GM23338 (cell line): ENCODE results near the gene SPATA4.

Source experiments
- CREB1 ChIP-seq: fragments of 250-450 bp; sonication (Bioruptor Pico); IDR thresholded peaks from 2 replicates; pipeline ENCODE4 v1.5.0; 2020; ENCODE audit warnings: low read depth, mild to moderate bottlenecking, moderate library complexity
- ETS1 ChIP-seq: IDR thresholded peaks from 2 replicates; pipeline ENCODE4 v1.6.1; 2016; ENCODE audit warnings: antibody characterized with exemption
- EZH2 ChIP-seq: fragments of 200-600 bp; sonication (generic); IDR thresholded peaks from one replicate; pipeline ENCODE4 v1.8.0; 2017; ENCODE audit warnings: antibody characterized with exemption, mild to moderate bottlenecking, low read depth; ENCODE audit not compliant: unreplicated experiment
- EZH2phosphoT487 ChIP-seq: fragments of 200-600 bp; sonication (generic); IDR thresholded peaks from one replicate; pipeline ENCODE4 v1.8.1; 2018; ENCODE audit warnings: antibody characterized with exemption; ENCODE audit not compliant: unreplicated experiment
- JUNB ChIP-seq: IDR thresholded peaks from one replicate; pipeline ENCODE4 v1.6.1; 2016; ENCODE audit warnings: antibody characterized with exemption; ENCODE audit not compliant: unreplicated experiment
- POLR2AphosphoS5 ChIP-seq: IDR thresholded peaks from 2 replicates; pipeline ENCODE4 v1.6.1; 2016; ENCODE audit warnings: antibody characterized with exemption, low read depth
- ZNF114 ChIP-seq: fragments of 250-450 bp; sonication (Bioruptor Pico); IDR thresholded peaks from 2 replicates; pipeline ENCODE4 v1.5.0; 2020; ENCODE audit warnings: mild to moderate bottlenecking, moderate library complexity
- ZNF331 ChIP-seq: fragments of 250-450 bp; sonication (Bioruptor Pico); IDR thresholded peaks from 2 replicates; pipeline ENCODE4 v1.5.0; 2020; ENCODE audit warnings: low read depth, mild to moderate bottlenecking, moderate library complexity
- TF ChIP-seq, protein P1 (sequence below), 2 experiments: fragments of 200-600 bp in 1 of 2; sonication (generic) in 1 of 2; conservative IDR thresholded peaks; 2 replicates each; pipeline versions ENCODE4 v1.5.1 to v1.6.1; 2016 to 2017; ENCODE audit warnings: antibody characterized with exemption in 2 of 2, low read depth in 2 of 2, mild to moderate bottlenecking in 2 of 2, moderate library complexity in 1 of 2
- TF ChIP-seq, protein P2 (sequence below): IDR thresholded peaks from one replicate; pipeline ENCODE4 v1.6.1; 2018; ENCODE audit warnings: antibody characterized with exemption; ENCODE audit not compliant: unreplicated experiment

DNA sequence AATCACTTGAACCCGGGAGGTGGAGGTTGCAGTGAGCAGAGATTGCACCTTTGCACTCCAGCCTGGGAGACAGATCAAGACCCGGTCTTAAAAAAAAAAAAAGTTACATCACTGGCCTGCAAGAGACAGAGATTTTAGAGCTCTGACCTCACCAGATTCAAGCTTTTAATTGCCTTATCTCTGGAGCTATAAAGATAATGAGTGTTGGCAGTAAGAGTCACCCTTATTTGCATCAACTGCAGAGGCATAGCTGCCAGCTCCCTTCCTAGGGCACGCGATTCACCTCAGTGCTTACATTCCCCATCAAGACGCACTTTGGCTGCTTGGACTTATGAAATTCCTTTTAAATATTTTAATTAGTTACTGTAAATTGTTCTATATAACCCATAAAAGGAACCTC lies 12.5 kb upstream of the SPATA4 start:
- TF ChIP-seq ZNF114 = no peak
- TF ChIP-seq POLR2AphosphoS5 = no peak
- TF ChIP-seq, protein P1, sequence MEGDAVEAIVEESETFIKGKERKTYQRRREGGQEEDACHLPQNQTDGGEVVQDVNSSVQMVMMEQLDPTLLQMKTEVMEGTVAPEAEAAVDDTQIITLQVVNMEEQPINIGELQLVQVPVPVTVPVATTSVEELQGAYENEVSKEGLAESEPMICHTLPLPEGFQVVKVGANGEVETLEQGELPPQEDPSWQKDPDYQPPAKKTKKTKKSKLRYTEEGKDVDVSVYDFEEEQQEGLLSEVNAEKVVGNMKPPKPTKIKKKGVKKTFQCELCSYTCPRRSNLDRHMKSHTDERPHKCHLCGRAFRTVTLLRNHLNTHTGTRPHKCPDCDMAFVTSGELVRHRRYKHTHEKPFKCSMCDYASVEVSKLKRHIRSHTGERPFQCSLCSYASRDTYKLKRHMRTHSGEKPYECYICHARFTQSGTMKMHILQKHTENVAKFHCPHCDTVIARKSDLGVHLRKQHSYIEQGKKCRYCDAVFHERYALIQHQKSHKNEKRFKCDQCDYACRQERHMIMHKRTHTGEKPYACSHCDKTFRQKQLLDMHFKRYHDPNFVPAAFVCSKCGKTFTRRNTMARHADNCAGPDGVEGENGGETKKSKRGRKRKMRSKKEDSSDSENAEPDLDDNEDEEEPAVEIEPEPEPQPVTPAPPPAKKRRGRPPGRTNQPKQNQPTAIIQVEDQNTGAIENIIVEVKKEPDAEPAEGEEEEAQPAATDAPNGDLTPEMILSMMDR (conservative IDR thresholded peaks at IDR 0.05; ENCODE audit: low read depth in 2 of 2) = no peak
- TF ChIP-seq CREB1 (CRISPR knock-in tag) = no peak
- TF ChIP-seq EZH2 = no peak
- TF ChIP-seq, protein P2, sequence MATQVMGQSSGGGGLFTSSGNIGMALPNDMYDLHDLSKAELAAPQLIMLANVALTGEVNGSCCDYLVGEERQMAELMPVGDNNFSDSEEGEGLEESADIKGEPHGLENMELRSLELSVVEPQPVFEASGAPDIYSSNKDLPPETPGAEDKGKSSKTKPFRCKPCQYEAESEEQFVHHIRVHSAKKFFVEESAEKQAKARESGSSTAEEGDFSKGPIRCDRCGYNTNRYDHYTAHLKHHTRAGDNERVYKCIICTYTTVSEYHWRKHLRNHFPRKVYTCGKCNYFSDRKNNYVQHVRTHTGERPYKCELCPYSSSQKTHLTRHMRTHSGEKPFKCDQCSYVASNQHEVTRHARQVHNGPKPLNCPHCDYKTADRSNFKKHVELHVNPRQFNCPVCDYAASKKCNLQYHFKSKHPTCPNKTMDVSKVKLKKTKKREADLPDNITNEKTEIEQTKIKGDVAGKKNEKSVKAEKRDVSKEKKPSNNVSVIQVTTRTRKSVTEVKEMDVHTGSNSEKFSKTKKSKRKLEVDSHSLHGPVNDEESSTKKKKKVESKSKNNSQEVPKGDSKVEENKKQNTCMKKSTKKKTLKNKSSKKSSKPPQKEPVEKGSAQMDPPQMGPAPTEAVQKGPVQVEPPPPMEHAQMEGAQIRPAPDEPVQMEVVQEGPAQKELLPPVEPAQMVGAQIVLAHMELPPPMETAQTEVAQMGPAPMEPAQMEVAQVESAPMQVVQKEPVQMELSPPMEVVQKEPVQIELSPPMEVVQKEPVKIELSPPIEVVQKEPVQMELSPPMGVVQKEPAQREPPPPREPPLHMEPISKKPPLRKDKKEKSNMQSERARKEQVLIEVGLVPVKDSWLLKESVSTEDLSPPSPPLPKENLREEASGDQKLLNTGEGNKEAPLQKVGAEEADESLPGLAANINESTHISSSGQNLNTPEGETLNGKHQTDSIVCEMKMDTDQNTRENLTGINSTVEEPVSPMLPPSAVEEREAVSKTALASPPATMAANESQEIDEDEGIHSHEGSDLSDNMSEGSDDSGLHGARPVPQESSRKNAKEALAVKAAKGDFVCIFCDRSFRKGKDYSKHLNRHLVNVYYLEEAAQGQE = no peak
- TF ChIP-seq JUNB = no peak
- no peak for TF ChIP-seq EZH2phosphoT487
- TF ChIP-seq ETS1 = no peak
- no peak for TF ChIP-seq ZNF331 (CRISPR knock-in tag)
